ENCODE results near the gene BICC1. TPM values are rescaled to one million over a fixed set of nuclear protein-coding genes. Genes with fewer than 3 reads are reported as not detected.

Gene BICC1
- polyA plus RNA-seq, 3 donors = 0.02 to 0.24 (median 0.14) TPM

- H4K20me1 ChIP-seq (ENCODE audit: insufficient read depth, low read length) = no peaks in the 10 kb centered on the region
- 55% methylated on average over 3 of the region's 3 CpGs for WGBS (ENCODE audit: insufficient coverage)
- H3K27ac ChIP-seq (ENCODE audit: low read depth in 1 of 2, low read length in 2 of 2) = no peak overlapping the region
- Mint-ChIP-seq H3K27me3 (ENCODE audit: low read depth in 3 of 3) (peaks cover 0 to 1% (median 0%) of the 10 kb centered on the region in 3 donors), H3K4me3 (no peak overlapping the region), H3K36me3 (no peaks in the 10 kb centered on the region), H3K27ac (no peak overlapping the region), H3K9me3 (peaks cover 0 to 1% (median 0%) of the 10 kb centered on the region in 7 donors), H3K4me1 (peaks cover 8% of the 10 kb centered on the region)
- no peaks in the 10 kb centered on the region for H3K79me2 ChIP-seq (ENCODE audit: insufficient read depth, low read length)
- H3K27me3 ChIP-seq (ENCODE audit: control insufficient read depth in 2 of 2, insufficient read depth in 2 of 2, low read length in 2 of 2) = no peaks in the 10 kb centered on the region
- no peaks in the 10 kb centered on the region for H3K9me3 ChIP-seq (replicated peaks in 1 of 2; ENCODE audit: control insufficient read depth in 1 of 2, insufficient read depth in 1 of 2, low read length in 2 of 2)
- no peaks in the 10 kb centered on the region for H3K4me1 ChIP-seq (ENCODE audit: control insufficient read depth in 1 of 2, insufficient read depth in 2 of 2, low read length in 2 of 2)
- no peak overlapping the region for H2AFZ ChIP-seq (ENCODE audit: insufficient read depth, low read depth, low read length, poor library complexity, severe bottlenecking)
- no peak overlapping the region for H3K4me3 ChIP-seq (replicated peaks in 1 of 3; ENCODE audit: low read depth in 2 of 3, low read length in 3 of 3)
- H3K9ac ChIP-seq (ENCODE audit: insufficient read depth, low read length, poor library complexity, severe bottlenecking) = no peak overlapping the region
- no peak overlapping the region for H3K4me2 ChIP-seq (replicated peaks; ENCODE audit: extremely low read depth, low read length, poor library complexity, severe bottlenecking)
- H3K36me3 ChIP-seq (replicated peaks in 1 of 2; ENCODE audit: control insufficient read depth in 1 of 2, insufficient read depth in 2 of 2, low read length in 2 of 2) = no peaks in the 10 kb centered on the region
- intact Hi-C loops (cut with micrococcal nuclease) = no loop called here
- DNase-seq = no peak
- TF ChIP-seq, protein P1, sequence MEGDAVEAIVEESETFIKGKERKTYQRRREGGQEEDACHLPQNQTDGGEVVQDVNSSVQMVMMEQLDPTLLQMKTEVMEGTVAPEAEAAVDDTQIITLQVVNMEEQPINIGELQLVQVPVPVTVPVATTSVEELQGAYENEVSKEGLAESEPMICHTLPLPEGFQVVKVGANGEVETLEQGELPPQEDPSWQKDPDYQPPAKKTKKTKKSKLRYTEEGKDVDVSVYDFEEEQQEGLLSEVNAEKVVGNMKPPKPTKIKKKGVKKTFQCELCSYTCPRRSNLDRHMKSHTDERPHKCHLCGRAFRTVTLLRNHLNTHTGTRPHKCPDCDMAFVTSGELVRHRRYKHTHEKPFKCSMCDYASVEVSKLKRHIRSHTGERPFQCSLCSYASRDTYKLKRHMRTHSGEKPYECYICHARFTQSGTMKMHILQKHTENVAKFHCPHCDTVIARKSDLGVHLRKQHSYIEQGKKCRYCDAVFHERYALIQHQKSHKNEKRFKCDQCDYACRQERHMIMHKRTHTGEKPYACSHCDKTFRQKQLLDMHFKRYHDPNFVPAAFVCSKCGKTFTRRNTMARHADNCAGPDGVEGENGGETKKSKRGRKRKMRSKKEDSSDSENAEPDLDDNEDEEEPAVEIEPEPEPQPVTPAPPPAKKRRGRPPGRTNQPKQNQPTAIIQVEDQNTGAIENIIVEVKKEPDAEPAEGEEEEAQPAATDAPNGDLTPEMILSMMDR (IDR thresholded peaks at IDR 0.05) = no peak
Observed at GRCh38 chr10:58752665-58753064, 240.0 kb downstream of the BICC1 start.

DNA sequence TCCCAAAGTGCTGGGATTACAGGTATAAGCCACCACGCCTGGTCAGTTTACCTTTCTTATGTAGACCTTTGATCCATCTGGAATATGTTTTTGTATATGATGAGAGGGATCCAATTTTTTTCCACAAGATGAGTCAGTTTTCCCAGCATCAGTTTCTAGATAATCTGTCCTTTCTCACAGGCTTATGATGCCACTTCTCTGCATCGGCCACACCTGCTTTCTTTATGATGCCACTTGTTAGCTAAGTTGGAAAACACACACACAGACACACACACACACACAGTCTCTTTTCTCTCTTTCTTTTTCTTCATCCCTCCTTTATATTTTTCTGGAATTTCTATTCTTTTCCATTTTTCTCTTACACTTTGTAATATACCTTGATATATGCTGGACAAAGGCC lies 240.8 kb downstream of the BICC1 start:
- no peak overlapping the region for H3K4me2 ChIP-seq (replicated peaks; ENCODE audit: extremely low read depth, low read length, poor library complexity, severe bottlenecking)
- Mint-ChIP-seq H3K4me1 (peaks cover 8% of the 10 kb centered on the region), H3K36me3 (no peaks in the 10 kb centered on the region), H3K27ac (no peak overlapping the region), H3K9me3 (peaks cover 0 to 1% (median 0%) of the 10 kb centered on the region in 7 donors), H3K27me3 (ENCODE audit: low read depth in 3 of 3) (peaks cover 0 to 1% (median 0%) of the 10 kb centered on the region in 3 donors), H3K4me3 (no peak overlapping the region)
- TF ChIP-seq, protein P1 (IDR thresholded peaks at IDR 0.05) = no peak
- no peaks in the 10 kb centered on the region for H3K4me1 ChIP-seq (ENCODE audit: control insufficient read depth in 1 of 2, insufficient read depth in 2 of 2, low read length in 2 of 2)
- no peaks in the 10 kb centered on the region for H3K79me2 ChIP-seq (ENCODE audit: insufficient read depth, low read length)
- intact Hi-C loops (cut with micrococcal nuclease) = no loop called here
- 71% methylated on average over 1 of the region's 2 CpGs for WGBS (ENCODE audit: insufficient coverage)
- no peak overlapping the region for H3K4me3 ChIP-seq (replicated peaks in 1 of 3; ENCODE audit: low read depth in 2 of 3, low read length in 3 of 3)
- no peak overlapping the region for H3K9ac ChIP-seq (ENCODE audit: insufficient read depth, low read length, poor library complexity, severe bottlenecking)
- H3K36me3 ChIP-seq (replicated peaks in 1 of 2; ENCODE audit: control insufficient read depth in 1 of 2, insufficient read depth in 2 of 2, low read length in 2 of 2) = no peaks in the 10 kb centered on the region
- H2AFZ ChIP-seq (ENCODE audit: insufficient read depth, low read depth, low read length, poor library complexity, severe bottlenecking) = no peak overlapping the region
- H3K27me3 ChIP-seq (ENCODE audit: control insufficient read depth in 2 of 2, insufficient read depth in 2 of 2, low read length in 2 of 2) = no peaks in the 10 kb centered on the region
- no peak for DNase-seq
- H4K20me1 ChIP-seq (ENCODE audit: insufficient read depth, low read length) = no peaks in the 10 kb centered on the region
- H3K27ac ChIP-seq (ENCODE audit: low read depth in 1 of 2, low read length in 2 of 2) = no peak overlapping the region
- H3K9me3 ChIP-seq (replicated peaks in 1 of 2; ENCODE audit: control insufficient read depth in 1 of 2, insufficient read depth in 1 of 2, low read length in 2 of 2) = no peaks in the 10 kb centered on the region
